HEK293 (cell line): ENCODE data around the gene GNLY.

Source experiments
- CTCF ChIA-PET: fragments of 350-600 bp; formaldehyde crosslinking; extraction: SDS; loops from one replicate; lab custom pipeline; 2021; ENCODE audit warnings: antibody characterized with exemption; lab: Yijun Ruan, JAX
- POLR2A ChIA-PET: fragments of 300-600 bp; formaldehyde crosslinking; extraction: SDS; loops from one replicate; lab custom pipeline; 2020; ENCODE audit warnings: antibody characterized with exemption, inconsistent platforms; lab: Yijun Ruan, JAX
- H3K27ac ChIP-seq: fragments of 200-500 bp; sonication (Bioruptor generic); 2 replicates; pipeline ENCODE4 v1.5.1; 2014; ENCODE audit warnings: low read depth, low read length, control low read depth, inconsistent platforms; ENCODE audit errors: extremely low read depth
- H3K36me3 ChIP-seq, 2 experiments: fragments of 200-500 bp in 1 of 2; sonication (Bioruptor generic) in 1 of 2; 1 replicate in 1 of 2; 2 replicates in 1 of 2; pipeline ENCODE4 v1.5.1; 2014 to 2017; ENCODE audit warnings: inconsistent platforms in 2 of 2, low read length in 2 of 2; ENCODE audit not compliant: control insufficient read depth in 2 of 2, insufficient read depth in 1 of 2
- H3K4me1 ChIP-seq: fragments of 200-500 bp; sonication (Bioruptor generic); 2 replicates; pipeline ENCODE4 v1.5.1; 2014; ENCODE audit warnings: mild to moderate bottlenecking, low read length, inconsistent platforms; ENCODE audit not compliant: control insufficient read depth, insufficient read depth
- H3K4me3 ChIP-seq: 2 replicates; pipeline ENCODE4 v1.5.1; 2011; ENCODE audit warnings: low read depth, mild to moderate bottlenecking, control low read depth, low read length, moderate library complexity
- H3K9me3 ChIP-seq: fragments of 200-500 bp; sonication (Bioruptor generic); 2 replicates; pipeline ENCODE4 v1.5.1; 2014; ENCODE audit warnings: low read depth, low read length, inconsistent platforms; ENCODE audit not compliant: control insufficient read depth, insufficient read depth
- ATF2 ChIP-seq: fragments of 450-650 bp; formaldehyde crosslinking; IDR thresholded peaks from 2 replicates; pipeline ENCODE4 v1.5.1; 2016; ENCODE audit warnings: missing biosample characterization, missing genetic modification characterization, low read depth
- HOXC10 ChIP-seq: sonication (generic); formaldehyde crosslinking; IDR thresholded peaks from 2 replicates; pipeline ENCODE4 v1.8.1; 2023; ENCODE audit warnings: mild to moderate bottlenecking, missing genetic modification reagents
- KLF9 ChIP-seq: fragments of 450-650 bp; formaldehyde crosslinking; IDR thresholded peaks from 2 replicates; pipeline ENCODE4 v1.5.1; 2016; ENCODE audit warnings: missing biosample characterization, missing genetic modification characterization, low read depth
- ZBTB1 ChIP-seq: fragments of 450-650 bp; formaldehyde crosslinking; IDR thresholded peaks from 2 replicates; pipeline ENCODE4 v1.5.1; 2016; ENCODE audit warnings: missing biosample characterization, missing genetic modification characterization
- ZBTB26 ChIP-seq: fragments of 450-650 bp; formaldehyde crosslinking; optimal IDR thresholded peaks from 2 replicates; pipeline ENCODE3; 2016; ENCODE audit warnings: missing biosample characterization, mild to moderate bottlenecking, missing genetic modification characterization
- ZIC2 ChIP-seq: fragments of 450-650 bp; formaldehyde crosslinking; IDR thresholded peaks from 2 replicates; pipeline ENCODE4 v1.5.1; 2016; ENCODE audit warnings: missing biosample characterization, missing genetic modification characterization
- ZNF121 ChIP-seq: fragments of 450-650 bp; formaldehyde crosslinking; IDR thresholded peaks from 2 replicates; pipeline ENCODE4 v1.5.1; 2016; ENCODE audit warnings: missing biosample characterization, missing genetic modification characterization
- ZNF138 ChIP-seq: fragments of 450-650 bp; formaldehyde crosslinking; IDR thresholded peaks from 2 replicates; pipeline ENCODE4 v1.5.1; 2016; ENCODE audit warnings: missing biosample characterization, missing genetic modification characterization, borderline replicate concordance
- ZNF157 ChIP-seq: fragments of 450-650 bp; formaldehyde crosslinking; IDR thresholded peaks from 2 replicates; pipeline ENCODE4 v1.5.1; 2016; ENCODE audit warnings: missing biosample characterization, missing genetic modification characterization
- ZNF184 ChIP-seq: fragments of 450-650 bp; IDR thresholded peaks from 2 replicates; pipeline ENCODE4 v1.5.1; 2018; ENCODE audit warnings: missing biosample characterization, mild to moderate bottlenecking, missing genetic modification characterization
- ZNF23 ChIP-seq: fragments of 450-650 bp; formaldehyde crosslinking; IDR thresholded peaks from 2 replicates; pipeline ENCODE4 v1.5.1; 2016; ENCODE audit warnings: missing biosample characterization, missing genetic modification characterization, borderline replicate concordance
- ZNF239 ChIP-seq: fragments of 450-650 bp; formaldehyde crosslinking; IDR thresholded peaks from 2 replicates; pipeline ENCODE4 v1.5.1; 2016; ENCODE audit warnings: missing biosample characterization, missing genetic modification characterization
- ZNF335 ChIP-seq: fragments of 450-650 bp; formaldehyde crosslinking; conservative IDR thresholded peaks from 2 replicates; pipeline ENCODE4 v1.5.1; 2016; ENCODE audit warnings: missing biosample characterization, missing genetic modification characterization
- ZNF404 ChIP-seq: fragments of 450-650 bp; formaldehyde crosslinking; IDR thresholded peaks from 2 replicates; pipeline ENCODE4 v1.5.1; 2017; ENCODE audit warnings: missing biosample characterization, missing genetic modification characterization
- ZNF473 ChIP-seq: fragments of 450-650 bp; formaldehyde crosslinking; IDR thresholded peaks from 2 replicates; pipeline ENCODE4 v1.5.1; 2017; ENCODE audit warnings: missing biosample characterization, missing genetic modification characterization
- ZNF529 ChIP-seq: fragments of 450-650 bp; formaldehyde crosslinking; IDR thresholded peaks from 2 replicates; pipeline ENCODE4 v1.5.1; 2017; ENCODE audit warnings: missing genetic modification characterization, missing biosample characterization; ENCODE audit not compliant: insufficient replicate concordance
- ZNF571 ChIP-seq: fragments of 450-650 bp; formaldehyde crosslinking; IDR thresholded peaks from 2 replicates; pipeline ENCODE4 v1.5.0; 2017; ENCODE audit warnings: missing biosample characterization, missing genetic modification characterization
- ZNF585B ChIP-seq: fragments of 450-650 bp; formaldehyde crosslinking; IDR thresholded peaks from 2 replicates; pipeline ENCODE4 v1.5.1; 2016; ENCODE audit warnings: missing biosample characterization, missing genetic modification characterization
- ZNF596 ChIP-seq: fragments of 450-650 bp; IDR thresholded peaks from 2 replicates; pipeline ENCODE4 v1.5.0; 2018; ENCODE audit warnings: missing biosample characterization, mild to moderate bottlenecking, missing genetic modification characterization, moderate library complexity
- TF ChIP-seq, protein P1 (sequence below): fragments of 450-650 bp; formaldehyde crosslinking; IDR thresholded peaks from 2 replicates; pipeline ENCODE4 v1.5.1; 2016; ENCODE audit warnings: missing biosample characterization, missing genetic modification characterization
- TF ChIP-seq, protein P2 (sequence below): fragments of 450-650 bp; formaldehyde crosslinking; IDR thresholded peaks from 2 replicates; pipeline ENCODE4 v1.5.1; 2016; ENCODE audit warnings: missing biosample characterization, missing genetic modification characterization, borderline replicate concordance
- TF ChIP-seq, protein P3 (sequence below): fragments of 450-650 bp; formaldehyde crosslinking; IDR thresholded peaks from 2 replicates; pipeline ENCODE4 v1.5.1; 2016; ENCODE audit warnings: missing biosample characterization, missing genetic modification characterization

The GNLY gene

GRCh38 chr2:85673716-85674375 lies 20.3 kb upstream of the GNLY start:
- CTCF ChIA-PET = interaction anchor here (0.7 to 1.8 kb wide), 4 partner anchors 26 to 142 kb away, joined by 3 to 6 read pairs (median 3); no protein-coding TSS in a partner anchor
- no peaks in the 10 kb centered on the region for H3K4me1 ChIP-seq
- no peaks in the 10 kb centered on the region for H3K36me3 ChIP-seq
- no peaks in the 10 kb centered on the region for H3K9me3 ChIP-seq
- H3K27ac ChIP-seq = no peak overlapping the region
- H3K4me3 ChIP-seq = no peak overlapping the region
- POLR2A ChIA-PET = interaction anchor here (1.1 kb wide), 1 partner anchor 36 kb away, joined by 3 read pairs; no protein-coding TSS in a partner anchor
- no peak for TF ChIP-seq ZNF121 (tag by site-specific recombination)
- TF ChIP-seq ZNF585B (tag by site-specific recombination) = no peak
- no peak for TF ChIP-seq ZNF335 (tag by site-specific recombination)
- TF ChIP-seq ZNF157 (tag by site-specific recombination) = no peak
- TF ChIP-seq, all 188 proteins: peak for 0

DNA sequence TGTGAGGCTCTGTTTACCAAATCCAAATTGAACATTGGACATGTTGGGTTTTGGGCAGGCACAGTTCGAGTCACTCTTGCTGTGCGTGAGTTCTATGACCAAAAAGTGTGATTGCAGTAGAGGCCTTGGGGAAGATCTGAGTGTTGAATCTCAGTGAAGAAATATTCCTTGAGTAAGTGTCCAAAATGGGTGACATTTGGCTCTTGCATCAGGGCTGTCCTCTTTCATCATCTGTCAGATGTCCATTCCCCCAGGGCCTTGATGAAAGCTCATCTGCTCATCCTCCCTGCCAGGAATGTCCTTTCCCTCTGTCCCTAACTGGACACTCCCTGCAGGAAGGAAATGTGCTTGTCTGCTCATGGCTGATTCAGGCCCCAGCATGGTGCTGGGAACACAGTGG lies 19.7 kb upstream of the GNLY start:
- ChIA-PET CTCF (interaction anchor here (0.5 to 1.8 kb wide), 5 partner anchors 22 to 141 kb away, joined by 3 to 6 read pairs (median 4); no protein-coding TSS in a partner anchor), POLR2A (no interaction called here)
- TF ChIP-seq, protein P1, sequence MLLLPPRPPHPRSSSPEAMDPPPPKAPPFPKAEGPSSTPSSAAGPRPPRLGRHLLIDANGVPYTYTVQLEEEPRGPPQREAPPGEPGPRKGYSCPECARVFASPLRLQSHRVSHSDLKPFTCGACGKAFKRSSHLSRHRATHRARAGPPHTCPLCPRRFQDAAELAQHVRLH = no peak
- TF ChIP-seq, protein P2, sequence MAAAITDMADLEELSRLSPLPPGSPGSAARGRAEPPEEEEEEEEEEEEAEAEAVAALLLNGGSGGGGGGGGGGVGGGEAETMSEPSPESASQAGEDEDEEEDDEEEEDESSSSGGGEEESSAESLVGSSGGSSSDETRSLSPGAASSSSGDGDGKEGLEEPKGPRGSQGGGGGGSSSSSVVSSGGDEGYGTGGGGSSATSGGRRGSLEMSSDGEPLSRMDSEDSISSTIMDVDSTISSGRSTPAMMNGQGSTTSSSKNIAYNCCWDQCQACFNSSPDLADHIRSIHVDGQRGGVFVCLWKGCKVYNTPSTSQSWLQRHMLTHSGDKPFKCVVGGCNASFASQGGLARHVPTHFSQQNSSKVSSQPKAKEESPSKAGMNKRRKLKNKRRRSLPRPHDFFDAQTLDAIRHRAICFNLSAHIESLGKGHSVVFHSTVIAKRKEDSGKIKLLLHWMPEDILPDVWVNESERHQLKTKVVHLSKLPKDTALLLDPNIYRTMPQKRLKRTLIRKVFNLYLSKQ = no peak
- TF ChIP-seq ZNF404 (tag by site-specific recombination) (no peak), ZNF571 (no peak), ZBTB1 (tag by site-specific recombination) (no peak), ZNF529 (tag by site-specific recombination) (no peak), ZNF184 (no peak), ZNF473 (tag by site-specific recombination) (no peak), ZIC2 (tag by site-specific recombination) (no peak), HOXC10 (CRISPR knock-in tag) (no peak), ZBTB26 (tag by site-specific recombination) (no peak), ATF2 (no peak), ZNF239 (tag by site-specific recombination) (no peak), ZNF138 (tag by site-specific recombination) (no peak), ZNF23 (tag by site-specific recombination) (no peak), KLF9 (tag by site-specific recombination) (no peak), ZNF596 (tag by site-specific recombination) (no peak)
- TF ChIP-seq, protein P3, sequence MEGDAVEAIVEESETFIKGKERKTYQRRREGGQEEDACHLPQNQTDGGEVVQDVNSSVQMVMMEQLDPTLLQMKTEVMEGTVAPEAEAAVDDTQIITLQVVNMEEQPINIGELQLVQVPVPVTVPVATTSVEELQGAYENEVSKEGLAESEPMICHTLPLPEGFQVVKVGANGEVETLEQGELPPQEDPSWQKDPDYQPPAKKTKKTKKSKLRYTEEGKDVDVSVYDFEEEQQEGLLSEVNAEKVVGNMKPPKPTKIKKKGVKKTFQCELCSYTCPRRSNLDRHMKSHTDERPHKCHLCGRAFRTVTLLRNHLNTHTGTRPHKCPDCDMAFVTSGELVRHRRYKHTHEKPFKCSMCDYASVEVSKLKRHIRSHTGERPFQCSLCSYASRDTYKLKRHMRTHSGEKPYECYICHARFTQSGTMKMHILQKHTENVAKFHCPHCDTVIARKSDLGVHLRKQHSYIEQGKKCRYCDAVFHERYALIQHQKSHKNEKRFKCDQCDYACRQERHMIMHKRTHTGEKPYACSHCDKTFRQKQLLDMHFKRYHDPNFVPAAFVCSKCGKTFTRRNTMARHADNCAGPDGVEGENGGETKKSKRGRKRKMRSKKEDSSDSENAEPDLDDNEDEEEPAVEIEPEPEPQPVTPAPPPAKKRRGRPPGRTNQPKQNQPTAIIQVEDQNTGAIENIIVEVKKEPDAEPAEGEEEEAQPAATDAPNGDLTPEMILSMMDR (tag by site-specific recombination) = no peak
- TF ChIP-seq, all 188 proteins: peak for 0
- no peak overlapping the region for H3K27ac ChIP-seq
- H3K9me3 ChIP-seq = no peaks in the 10 kb centered on the region
- no peaks in the 10 kb centered on the region for H3K4me1 ChIP-seq
- H3K36me3 ChIP-seq = no peaks in the 10 kb centered on the region
- H3K4me3 ChIP-seq = no peak overlapping the region
